GM20431 (cell line): ENCODE data around the gene CNPY1.
"Not testable (repeated sequence)": the region's sequence is repeated elsewhere in the genome, so short reads cannot be mapped to it uniquely, and the experiment has no call there.

ENCODE experiments used
- in situ Hi-C: fragments of 300-500 bp; cut with MseI, MboI; formaldehyde crosslinking; loops from one replicate; pipeline ENCODE4 v1.15.0; 2020; ENCODE audit warnings: low sequenced_read_pairs; ENCODE audit not compliant: unreplicated experiment

Gene CNPY1

DNA sequence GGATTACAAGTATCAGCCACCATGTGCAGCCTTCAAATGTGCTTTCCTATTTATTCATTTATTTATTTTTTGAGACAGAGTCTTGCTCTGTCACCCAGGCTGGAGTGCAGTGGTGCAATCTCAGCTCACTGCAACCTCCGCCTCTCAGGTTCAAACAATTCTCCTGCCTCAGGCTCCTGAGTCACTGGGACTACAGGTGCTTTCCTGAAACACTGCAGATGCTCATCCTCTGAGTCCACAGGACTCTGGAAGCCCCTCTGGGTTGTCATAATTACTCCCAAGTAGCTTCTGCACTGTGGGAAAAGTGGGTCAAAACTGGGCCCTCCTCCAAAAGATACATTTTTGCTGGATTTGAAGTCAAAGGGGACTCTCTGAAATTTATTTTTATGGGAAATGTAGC, at the start of gene CNPY1:
TSS of gene CNPY1 (minus strand) at position 111 of the 400 bp plus-strand sequence. CDS start 630 bp downstream, outside the sequence.
- in situ Hi-C loops, result not testable (repeated sequence)

DNA sequence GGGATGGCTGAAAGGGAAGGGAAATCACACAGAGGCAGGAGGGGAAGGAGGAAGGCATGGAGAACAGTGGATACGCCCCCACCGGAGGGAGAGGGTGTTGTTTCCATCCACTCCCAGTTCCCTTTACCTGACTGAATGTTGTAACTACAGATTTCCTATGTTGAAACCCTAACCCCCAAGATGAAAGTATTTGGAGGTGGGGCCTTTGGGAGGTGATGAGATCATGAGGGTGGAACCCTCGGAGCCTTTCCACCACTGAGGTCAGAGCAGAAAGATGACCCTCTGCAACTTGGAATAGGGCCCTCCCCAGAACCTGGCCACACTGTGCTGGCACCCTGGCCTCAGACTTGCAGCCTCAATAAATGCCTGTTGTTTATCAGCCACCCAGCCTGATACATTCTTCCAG, 48.6 kb upstream of the CNPY1 start:
- in situ Hi-C loops, result loop anchor here (10.0 kb wide), 2 partner anchors 140 to 170 kb away; no protein-coding TSS in a partner anchor

DNA sequence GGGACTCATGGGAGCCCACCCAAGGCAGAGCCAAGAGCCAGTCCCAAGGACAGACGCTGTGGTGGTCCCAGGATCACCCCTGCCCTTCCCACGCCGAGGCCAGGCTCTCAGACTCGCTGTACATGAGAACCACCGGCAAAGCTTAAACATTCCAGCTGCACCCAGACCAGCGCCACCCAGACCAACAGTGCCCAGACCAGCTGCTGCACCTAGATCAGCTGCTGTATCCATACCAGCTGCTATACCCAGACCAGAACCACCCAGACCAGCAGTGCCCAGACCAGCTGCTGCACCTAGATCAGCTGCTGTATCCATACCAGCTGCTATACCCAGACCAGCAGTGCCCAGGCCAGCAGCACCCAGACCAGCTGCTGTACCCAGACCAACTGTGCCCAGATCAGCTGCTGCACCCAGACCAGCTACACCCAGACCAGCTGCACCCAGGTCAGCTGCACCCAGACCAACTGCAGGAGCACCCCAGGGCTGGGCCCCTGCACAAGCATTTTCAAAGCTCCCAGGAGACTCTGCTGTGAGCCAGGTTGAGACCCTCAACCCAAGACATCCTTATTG, 47.9 kb upstream of the CNPY1 start:
- in situ Hi-C loops, result loop anchor here (10.0 kb wide), 2 partner anchors 141 to 171 kb away; no protein-coding TSS in a partner anchor

DNA sequence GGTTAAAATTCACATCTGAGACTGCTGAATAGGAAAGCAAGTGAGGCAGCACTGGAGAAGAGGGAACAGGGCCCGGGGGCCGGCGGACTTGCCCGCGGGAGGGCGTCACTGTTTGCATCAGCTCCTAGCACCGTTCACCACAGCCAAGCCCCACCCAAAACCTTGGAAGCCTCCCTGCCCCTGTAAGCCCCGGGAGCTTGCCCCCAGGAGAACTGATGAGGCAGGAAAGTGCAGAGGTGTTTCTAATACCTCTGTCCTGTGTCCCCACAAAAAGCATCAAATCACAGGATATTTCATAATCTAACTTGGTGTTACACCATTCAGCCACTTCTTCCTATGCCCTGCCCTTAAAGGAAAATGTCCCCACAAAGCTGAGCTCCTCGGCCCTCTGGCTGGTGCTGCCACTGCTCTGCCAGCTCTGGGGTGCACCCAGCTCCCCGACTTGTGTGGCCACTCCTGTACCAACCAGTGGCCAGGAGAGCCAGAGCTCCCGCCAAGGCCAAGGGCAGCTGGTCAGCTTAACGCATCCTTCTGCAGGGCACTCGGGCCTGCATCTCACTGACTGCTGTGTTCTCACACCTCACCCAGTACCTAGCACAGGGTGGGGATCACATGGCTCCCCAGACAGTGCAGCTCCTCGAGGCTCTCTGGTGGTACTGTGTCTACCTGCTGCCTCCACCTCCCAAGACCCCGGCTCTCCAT, 47.3 kb upstream of the CNPY1 start:
- in situ Hi-C loops, result loop anchor here (10.0 kb wide), 2 partner anchors 141 to 171 kb away; no protein-coding TSS in a partner anchor

DNA sequence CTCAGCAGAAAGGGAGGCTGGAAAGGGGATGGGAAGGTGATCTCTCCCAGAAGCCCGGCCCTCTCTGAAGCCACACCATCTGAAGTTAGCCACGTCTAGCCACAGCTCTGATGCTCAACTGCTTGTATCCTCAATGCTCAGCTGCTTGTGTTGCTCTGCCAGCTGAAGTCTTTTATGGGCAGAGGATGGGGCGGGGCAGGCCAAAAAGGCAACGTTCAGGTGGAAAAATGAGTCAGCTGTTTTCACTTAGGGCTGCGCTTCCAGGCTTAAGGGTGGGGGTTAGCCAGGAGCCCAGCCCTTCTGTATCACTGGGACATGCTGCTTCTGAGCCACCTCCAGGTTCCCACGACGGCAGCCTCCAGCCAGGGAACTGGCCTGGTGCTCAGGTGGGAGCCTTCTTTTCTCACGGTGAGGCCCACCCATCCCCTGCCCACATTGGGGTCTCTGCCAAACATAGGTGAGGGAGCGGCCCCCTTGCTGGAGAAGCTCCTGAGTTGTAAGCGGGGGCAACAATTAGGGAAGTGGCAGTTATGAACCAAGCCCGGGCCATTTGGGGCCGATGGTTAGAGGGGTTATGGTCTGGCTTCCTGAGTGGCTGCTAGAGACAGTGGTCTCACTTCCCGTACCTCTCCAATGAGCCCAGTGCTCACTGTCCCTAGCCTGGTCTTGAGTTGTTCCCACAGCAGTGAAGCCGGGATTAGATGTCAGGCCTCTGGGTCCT, 44.9 kb upstream of the CNPY1 start:
- in situ Hi-C loops, result loop anchor here (10.0 kb wide), 2 partner anchors 144 to 174 kb away; no protein-coding TSS in a partner anchor

DNA sequence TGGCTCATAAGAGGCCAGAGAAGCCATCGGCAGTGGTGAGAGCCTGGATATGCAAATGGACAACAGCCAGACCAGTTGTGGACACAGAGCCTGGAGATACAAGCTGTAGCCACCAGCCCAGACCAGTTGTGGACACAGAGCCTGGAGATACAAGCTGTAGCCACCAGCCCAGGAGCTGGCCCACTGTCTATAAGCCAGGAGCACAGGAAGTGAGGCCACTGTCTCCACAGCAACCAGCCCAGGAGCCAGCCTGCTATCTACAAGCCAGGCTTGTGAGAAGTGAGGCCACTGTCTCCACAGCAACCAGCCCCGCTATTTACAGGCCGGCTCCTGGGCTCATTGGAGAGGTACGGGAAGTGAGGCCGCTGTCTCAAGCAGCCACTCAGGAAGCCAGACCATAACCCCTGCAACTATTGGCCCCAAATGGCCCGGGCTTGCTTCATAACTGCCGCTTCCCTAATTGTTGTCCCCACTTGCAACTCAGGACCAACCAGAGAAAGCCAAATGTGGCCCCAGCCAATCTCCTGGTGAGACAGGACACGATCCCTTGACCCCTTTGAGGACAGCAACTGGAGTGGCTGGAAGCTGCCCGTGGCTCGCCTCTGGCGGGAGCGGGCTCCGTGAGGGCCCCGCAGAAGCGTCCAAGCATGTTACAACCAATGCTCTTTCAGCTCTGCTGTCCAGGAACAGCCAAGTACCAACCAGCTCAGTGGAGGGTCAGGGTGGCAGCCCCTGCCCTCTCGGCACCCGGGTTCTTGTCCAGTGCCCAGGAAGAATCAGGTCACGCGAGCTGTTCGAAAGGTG, 44.1 kb upstream of the CNPY1 start:
- in situ Hi-C loops, result loop anchor here (10.0 kb wide), 2 partner anchors 144 to 174 kb away; no protein-coding TSS in a partner anchor

DNA sequence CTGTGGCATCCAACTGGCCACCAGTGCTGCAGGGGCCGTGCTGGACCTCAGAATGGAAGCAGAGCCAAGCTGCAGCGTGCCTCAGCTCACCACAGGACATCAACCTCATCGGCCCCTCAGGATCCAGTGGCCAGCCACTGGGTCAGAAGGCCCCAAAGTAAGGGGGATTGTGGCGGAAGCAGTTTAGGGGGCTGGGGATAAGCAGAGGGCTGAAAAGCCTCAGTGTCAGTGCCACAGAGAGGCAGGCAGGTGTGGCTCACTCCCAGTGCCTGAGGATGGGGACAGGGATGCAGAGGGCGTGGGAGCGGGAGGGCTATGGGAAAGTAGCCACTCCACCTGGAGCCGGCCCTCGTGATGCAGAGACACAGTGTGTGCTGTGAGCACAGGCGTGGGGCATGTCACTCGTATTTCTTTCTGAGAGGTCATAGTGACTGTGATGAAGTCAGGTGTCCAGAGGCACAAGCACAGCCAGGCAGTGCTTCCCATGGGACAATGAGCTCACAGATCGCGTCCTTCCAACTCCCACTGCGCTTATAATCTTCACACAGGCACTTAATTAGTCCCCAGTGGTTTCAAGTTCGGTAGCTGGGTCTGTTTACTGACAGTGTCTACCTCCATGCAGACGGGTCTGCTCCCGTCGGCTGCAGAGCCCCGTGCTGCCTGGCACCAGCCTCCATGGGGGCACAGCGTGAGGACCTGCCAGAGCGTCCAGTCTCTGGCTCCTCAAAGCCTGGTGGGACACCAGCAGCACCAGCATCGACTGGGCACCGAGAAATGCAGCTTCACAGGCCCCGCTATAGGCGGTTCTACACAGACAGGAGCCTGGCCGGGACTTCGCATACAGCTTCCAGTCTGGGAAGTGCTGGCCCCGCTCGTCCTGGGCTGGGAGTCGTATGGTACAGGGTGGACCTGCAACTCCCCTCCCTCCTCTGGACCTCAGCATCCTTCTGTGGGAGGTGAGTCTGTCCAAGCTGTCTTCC, 42.9 kb upstream of the CNPY1 start:
- in situ Hi-C loops, result no loop called here

DNA sequence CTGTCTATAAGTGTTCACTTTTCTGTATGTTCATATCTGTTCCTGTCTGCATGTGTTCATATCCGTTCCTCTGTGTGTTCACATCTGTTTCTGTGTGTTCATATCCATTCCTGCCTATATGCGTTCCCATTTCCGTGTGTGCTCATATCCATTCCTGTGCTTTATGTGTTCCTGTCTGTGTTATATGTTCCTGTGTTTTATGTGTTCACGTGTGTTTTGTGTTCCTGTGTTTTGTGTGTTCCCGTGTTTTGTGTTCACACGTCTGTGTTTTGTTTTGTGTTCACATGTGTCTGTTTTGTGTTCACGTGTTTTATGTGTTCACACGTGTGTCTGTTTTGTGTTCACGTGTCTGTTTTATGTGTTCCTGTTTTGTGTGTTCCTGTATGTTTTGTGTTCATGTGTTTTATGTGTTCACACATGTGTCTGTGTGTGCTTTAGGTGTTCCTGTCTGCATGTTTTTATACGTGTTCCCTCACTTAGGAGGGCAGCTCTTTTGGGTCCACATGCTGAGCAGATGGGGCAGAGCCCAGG, 42.2 kb upstream of the CNPY1 start:
- in situ Hi-C loops, result no loop called here

DNA sequence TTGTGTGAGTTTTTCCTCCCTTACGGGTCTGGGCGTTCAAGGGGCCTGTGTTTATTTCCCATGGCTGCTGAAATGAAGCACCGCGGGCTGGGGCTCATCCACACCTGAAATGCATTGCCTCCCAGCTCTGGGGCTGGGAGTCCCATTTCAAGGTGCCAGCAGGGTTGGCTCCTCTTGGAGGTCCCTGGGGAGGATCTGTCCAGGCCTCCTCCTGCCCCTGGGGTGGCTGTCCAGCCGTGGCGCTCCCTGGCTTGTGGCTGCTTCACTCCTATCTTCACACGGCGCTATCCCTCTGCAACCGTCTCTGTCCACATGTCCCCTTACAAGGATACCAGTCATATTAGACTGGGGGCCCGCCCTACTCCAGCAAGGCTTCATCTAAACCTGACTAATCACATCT, 41.1 kb upstream of the CNPY1 start:
- in situ Hi-C loops, result no loop called here

DNA sequence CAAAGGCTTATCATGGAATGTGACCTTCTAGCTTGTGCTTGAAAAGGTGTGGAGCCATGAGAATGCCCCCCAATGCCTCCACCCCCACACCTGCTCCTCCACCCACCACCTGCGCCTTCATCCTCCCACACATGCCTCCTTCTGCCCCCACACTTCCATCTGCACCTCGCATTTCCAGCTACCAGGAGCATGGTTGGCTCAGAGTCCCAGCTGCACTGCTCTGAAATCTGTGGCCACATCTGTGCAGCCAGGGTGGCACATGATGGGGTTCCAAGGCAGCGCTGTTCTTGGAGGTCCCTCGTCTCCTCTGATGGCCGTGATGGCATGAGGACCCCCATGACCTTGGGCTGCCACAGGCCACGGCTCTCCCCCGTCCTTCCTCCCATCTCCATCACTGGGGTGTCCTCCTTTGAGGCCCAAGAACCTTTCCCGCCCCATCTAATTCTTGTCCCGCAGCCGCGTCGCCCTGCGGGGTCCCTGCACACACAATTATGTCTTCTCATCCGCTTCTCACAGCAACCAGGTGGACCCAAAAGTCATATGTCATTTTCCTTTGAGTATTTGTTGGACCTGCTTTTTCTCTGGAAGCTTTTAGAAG, 40.6 kb upstream of the CNPY1 start:
- in situ Hi-C loops, result no loop called here

DNA sequence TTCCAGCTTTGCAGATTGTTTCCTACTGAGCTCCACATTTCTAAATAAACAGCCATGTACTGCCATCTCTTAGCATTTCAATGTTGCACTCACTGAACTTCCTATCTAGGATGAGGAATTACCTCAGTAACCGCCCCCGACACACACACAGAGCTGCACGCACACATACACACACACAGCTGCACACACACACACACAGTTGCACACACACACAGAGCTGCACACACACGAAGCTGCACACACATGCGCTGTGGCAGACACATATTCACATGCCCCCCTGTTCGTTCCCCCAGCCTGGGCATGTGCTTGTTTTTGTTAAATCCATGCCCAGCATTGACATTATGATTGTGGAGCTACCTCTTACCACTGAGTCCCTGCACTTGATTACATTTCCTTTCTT, 39.6 kb upstream of the CNPY1 start:
- in situ Hi-C loops, result no loop called here

DNA sequence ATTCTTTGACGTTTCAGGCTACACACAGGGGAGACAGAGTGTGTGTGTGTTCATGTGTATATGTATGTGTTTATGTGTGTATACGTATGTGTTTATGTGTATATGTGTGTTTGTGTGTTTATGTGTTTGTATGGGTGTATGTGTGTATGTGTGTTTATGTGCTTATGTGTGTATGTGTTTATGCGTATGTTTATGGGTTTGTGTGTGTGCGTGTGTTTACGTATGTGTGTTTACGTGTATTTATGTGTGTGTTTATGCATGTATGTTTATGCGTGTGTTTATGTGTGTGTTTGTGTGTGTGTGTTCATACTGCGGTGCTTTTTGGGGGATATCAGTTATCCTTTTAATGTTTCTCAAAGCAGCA, 39.2 kb upstream of the CNPY1 start:
- in situ Hi-C loops, result no loop called here

DNA sequence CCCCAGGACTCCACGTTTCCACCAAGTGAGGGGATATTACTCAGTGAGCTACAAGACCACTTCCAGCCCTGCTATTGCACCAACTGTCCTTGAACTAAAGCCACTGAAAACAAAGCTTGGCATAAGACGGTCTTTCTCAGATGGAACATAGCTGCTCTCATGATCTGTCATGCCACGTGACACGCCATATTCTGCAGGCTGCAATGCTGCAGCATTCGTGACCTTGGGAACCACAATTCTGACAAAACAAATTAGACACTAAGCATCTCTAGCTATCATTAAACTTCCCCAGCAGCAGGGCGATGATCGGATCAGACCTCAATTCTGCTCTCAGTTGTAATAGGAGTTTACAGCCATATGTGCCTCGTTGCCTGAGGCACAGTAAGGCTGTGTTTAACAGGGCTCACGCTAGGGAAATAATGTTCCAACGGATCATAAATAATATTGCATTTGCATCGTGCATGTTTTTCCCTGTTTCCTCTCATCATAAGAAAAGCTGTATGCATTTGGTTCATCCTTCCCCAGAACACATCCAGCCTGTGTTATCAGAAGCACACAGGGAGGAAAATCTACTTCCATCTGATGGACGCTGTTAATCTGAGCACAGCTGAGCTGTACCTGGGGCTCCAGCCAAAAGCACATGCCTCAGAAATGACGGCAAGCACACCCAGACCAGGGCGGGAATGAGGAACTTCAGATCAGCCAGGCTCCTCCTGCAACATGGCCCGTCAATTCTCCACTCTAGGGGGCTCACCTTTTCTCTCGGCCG, 38.6 kb upstream of the CNPY1 start:
- in situ Hi-C loops, result no loop called here

DNA sequence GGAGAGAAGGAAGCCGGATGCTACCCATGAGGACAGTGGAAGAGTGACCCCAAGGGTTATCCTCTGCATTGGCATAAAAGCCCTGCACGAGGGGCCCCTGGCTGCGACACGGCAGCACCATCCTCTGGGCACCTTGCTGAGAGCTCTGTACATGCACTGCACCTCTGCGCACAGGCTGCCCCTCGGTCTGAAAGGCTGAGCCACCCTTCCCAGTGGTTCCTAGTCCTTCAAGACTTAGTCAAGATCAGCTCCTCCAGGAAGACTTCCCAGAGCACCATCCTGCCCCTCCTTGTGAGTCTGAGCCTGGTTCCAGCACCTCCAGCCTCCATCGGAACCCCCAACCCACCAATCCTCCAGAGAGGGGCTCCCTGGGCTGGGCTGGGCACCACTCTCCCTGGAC, 37.9 kb upstream of the CNPY1 start:
- in situ Hi-C loops, result no loop called here

DNA sequence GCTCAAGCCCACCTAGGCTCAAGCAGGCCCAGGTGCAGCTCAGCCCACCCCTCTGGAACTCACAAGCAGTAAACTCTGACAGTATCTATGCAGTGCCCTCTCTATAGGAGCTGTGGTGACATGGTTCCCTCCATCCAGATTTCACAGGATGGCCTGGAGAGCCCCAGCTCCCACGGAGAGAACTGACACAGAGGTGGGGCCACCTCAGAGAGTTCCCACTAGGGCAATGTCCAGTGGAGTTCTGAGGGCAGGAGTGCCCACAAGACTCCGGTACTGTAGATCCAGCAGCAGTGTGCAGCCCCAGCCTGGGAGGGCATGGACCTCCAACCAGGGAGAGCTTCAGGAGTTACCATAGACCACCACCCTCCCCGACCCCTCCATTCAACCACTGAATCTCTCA, 37.3 kb upstream of the CNPY1 start:
- in situ Hi-C loops, result no loop called here

DNA sequence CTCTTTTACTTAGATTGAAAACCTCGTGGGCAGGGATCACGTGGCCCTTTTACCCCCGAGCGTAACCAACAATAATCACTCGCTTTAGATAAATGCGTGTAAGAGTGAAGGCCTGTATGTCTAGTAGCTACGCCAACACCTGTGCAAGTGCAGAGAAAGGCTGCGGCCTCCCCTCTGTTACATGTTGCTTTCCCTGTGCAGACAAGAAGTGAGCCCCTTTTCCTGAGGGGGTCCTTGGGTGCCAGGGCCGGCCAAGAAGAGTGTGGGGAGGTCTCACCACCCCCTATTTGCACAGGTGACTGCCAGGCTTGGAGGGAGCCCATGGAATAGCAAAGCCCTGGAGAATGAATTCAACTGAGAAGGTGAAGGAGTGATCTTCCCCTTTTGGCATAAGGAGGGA, 35.6 kb upstream of the CNPY1 start:
- in situ Hi-C loops, result no loop called here

DNA sequence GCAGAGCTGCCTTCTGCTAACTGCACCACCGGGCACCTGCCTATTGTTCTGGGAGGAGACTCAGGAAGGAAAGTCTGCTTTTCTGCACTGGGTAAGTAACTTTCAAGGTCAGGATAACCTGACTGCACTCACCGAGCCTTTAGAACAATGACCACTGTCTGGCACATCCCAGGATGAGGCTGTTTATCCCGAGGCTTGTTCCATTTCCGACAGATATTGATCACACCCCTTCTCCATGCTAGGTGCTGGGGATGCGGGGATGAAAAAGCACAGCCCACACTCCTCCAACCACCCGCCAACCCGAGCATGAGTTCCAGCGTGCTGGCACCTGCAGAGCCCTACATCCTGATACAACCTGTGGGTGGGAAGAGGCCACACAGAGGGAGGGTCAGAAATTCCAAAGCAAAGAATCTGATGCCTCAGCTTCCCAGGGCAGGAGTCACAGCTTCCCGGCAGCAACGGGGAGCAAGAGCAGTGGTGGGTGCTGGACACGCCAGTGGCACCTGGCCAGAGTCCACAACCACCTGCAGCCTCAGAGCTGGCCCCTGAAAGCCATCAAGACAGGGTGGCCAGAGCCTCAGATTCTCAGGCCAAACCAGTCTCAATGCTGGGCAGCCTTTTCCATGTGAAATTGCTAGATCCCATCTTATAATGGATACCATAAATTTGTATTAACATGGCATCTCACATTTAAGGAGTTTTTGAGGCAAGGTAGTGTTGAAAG, 34.9 kb upstream of the CNPY1 start:
- in situ Hi-C loops, result no loop called here
